Measurements from ENCODE around the gene ABHD2. TPM values are rescaled to one million over a fixed set of nuclear protein-coding genes. Genes with fewer than 3 reads are reported as not detected.
"Not testable (repeated sequence)": the region's sequence is repeated elsewhere in the genome, so short reads cannot be mapped to it uniquely, and the experiment has no call there.

Gene ABHD2
- 10 to 100 TPM; 48.9 to 72.6 (median 64.1) TPM for total RNA-seq

GRCh38 chr15:89087830-89088604 lies at the start of gene ABHD2:
ABHD2 (plus strand) TSS chr15:89088456; CDS start chr15:89116328, 27,872 bp downstream.
- H3K27me3 Mint-ChIP-seq (ENCODE audit: low read depth), result no peaks in the 10 kb centered on the region
- H3K36me3 Mint-ChIP-seq (ENCODE audit: insufficient read depth), result peaks cover 3% of the 10 kb centered on the region
- peak; percentile 96 for DNase-seq
- H3K4me3 Mint-ChIP-seq, result no peak within 1 kb of the TSS
- no peaks in the 10 kb centered on the region for H3K9me3 Mint-ChIP-seq
- peaks cover 34% of the 10 kb centered on the region for H3K4me1 Mint-ChIP-seq (ENCODE audit: low read depth)
- peak; percentile 95 to 97 for ATAC-seq

GRCh38 chr15:89039142-89039541 lies 49.1 kb upstream of the ABHD2 start:
- Mint-ChIP-seq H3K4me1 (ENCODE audit: low read depth) (no peaks in the 10 kb centered on the region), H3K9me3 (no peaks in the 10 kb centered on the region), H3K36me3 (ENCODE audit: insufficient read depth) (no peaks in the 10 kb centered on the region), H3K27me3 (ENCODE audit: low read depth) (peaks cover 24% of the 10 kb centered on the region), H3K4me3 (no peak overlapping the region)
- ATAC-seq, result no peak
- DNase-seq, result no peak

GRCh38 chr15:89041507-89041906 lies 46.7 kb upstream of the ABHD2 start:
- ATAC-seq (no peak), DNase-seq (no peak)
- Mint-ChIP-seq H3K9me3 (no peaks in the 10 kb centered on the region), H3K36me3 (ENCODE audit: insufficient read depth) (no peaks in the 10 kb centered on the region), H3K27me3 (ENCODE audit: low read depth) (peaks cover 15% of the 10 kb centered on the region), H3K4me3 (no peak overlapping the region), H3K4me1 (ENCODE audit: low read depth) (no peaks in the 10 kb centered on the region)

DNA sequence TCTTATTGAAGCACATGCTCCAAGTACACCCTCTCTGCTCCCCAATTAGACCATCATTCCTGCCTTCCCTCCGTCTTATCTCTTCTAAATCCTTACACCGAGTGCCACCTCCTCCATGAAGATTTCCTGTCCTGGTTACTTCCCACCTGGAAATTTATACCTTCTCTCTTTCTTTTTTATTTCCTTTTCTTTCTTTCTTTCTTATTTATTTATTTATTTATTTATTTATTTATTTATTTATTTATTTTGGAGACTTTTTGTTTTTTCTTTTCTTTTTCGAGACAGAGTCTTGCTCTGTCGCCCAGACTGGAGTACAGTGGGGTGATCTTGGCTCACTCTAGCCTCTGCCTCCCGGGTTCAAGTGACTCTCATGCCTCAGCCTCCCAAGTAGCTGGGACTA lies 45.9 kb upstream of the ABHD2 start:
- DNase-seq (no peak), ATAC-seq (no peak)
- Mint-ChIP-seq H3K4me1 (ENCODE audit: low read depth) (no peaks in the 10 kb centered on the region), H3K9me3 (no peaks in the 10 kb centered on the region), H3K36me3 (ENCODE audit: insufficient read depth) (no peaks in the 10 kb centered on the region), H3K4me3 (no peak overlapping the region), H3K27me3 (ENCODE audit: low read depth) (peaks cover 15% of the 10 kb centered on the region)

GRCh38 chr15:89043031-89044002 lies 44.9 kb upstream of the ABHD2 start:
- ATAC-seq (no peak), DNase-seq (no peak)
- Mint-ChIP-seq H3K36me3 (ENCODE audit: insufficient read depth) (no peaks in the 10 kb centered on the region), H3K4me1 (ENCODE audit: low read depth) (no peaks in the 10 kb centered on the region), H3K9me3 (no peaks in the 10 kb centered on the region), H3K27me3 (ENCODE audit: low read depth) (peaks cover 8% of the 10 kb centered on the region), H3K4me3 (no peak overlapping the region)

GRCh38 chr15:89049016-89049666 lies 39.1 kb upstream of the ABHD2 start:
- H3K4me3 Mint-ChIP-seq, result peak overlapping the region; percentile 8

DNA sequence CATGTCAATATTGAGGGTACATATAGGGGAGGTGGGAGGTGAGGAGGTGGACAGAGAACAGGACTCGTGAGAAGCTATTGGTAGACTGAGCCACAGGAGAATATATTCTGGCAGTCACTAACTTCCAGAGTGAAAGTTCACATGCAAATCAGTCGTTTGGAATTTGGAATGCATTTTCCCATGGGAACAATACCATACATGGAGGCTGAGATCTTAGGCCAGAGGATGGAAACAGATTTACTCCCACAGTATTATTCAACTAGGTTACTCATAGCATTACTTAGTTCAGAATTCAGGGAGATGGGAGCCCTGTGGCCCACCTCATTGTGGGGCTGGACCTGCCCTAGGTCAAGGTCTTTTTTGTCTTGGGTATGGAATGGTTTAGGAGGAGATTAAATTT lies 36.4 kb upstream of the ABHD2 start:
- Mint-ChIP-seq H3K27me3 (ENCODE audit: low read depth) (no peaks in the 10 kb centered on the region), H3K4me3 (no peak overlapping the region), H3K9me3 (peaks cover 3% of the 10 kb centered on the region), H3K4me1 (ENCODE audit: low read depth) (peaks cover 22% of the 10 kb centered on the region), H3K36me3 (ENCODE audit: insufficient read depth) (no peaks in the 10 kb centered on the region)
- DNase-seq (no peak), ATAC-seq (no peak)

More at GRCh38 chr15:89049016-89049666, 39.1 kb upstream of the ABHD2 start:
- H3K27me3 Mint-ChIP-seq (ENCODE audit: low read depth); H3K36me3 Mint-ChIP-seq (ENCODE audit: insufficient read depth); H3K9me3 Mint-ChIP-seq; DNase-seq; ATAC-seq: not testable (repeated sequence)
- peaks cover 22% of the 10 kb centered on the region for H3K4me1 Mint-ChIP-seq (ENCODE audit: low read depth)

DNA sequence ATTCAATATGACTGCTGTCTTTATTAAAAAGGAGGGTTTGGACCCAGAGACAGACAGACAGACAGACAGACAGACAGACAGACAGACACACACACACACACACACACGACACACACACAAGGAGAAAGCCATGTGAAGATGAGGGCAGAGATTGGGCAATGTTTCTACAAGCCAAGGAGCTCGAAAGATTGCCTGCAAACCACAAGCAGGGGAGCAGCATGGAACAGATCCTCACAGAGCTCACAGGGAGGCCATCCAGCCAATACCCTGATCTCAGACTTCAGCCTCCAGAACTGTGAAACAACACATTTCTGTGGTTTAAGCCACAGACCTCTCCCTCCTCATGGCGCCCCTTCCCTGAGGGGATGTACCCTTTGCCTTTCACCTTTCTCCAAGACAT lies 35.8 kb upstream of the ABHD2 start:
- no peak for ATAC-seq
- H3K4me1 Mint-ChIP-seq (ENCODE audit: low read depth), result peaks cover 25% of the 10 kb centered on the region
- H3K9me3 Mint-ChIP-seq, result peaks cover 3% of the 10 kb centered on the region
- H3K27me3 Mint-ChIP-seq (ENCODE audit: low read depth), result no peaks in the 10 kb centered on the region
- no peak for DNase-seq
- H3K4me3 Mint-ChIP-seq, result no peak overlapping the region
- no peaks in the 10 kb centered on the region for H3K36me3 Mint-ChIP-seq (ENCODE audit: insufficient read depth)

DNA sequence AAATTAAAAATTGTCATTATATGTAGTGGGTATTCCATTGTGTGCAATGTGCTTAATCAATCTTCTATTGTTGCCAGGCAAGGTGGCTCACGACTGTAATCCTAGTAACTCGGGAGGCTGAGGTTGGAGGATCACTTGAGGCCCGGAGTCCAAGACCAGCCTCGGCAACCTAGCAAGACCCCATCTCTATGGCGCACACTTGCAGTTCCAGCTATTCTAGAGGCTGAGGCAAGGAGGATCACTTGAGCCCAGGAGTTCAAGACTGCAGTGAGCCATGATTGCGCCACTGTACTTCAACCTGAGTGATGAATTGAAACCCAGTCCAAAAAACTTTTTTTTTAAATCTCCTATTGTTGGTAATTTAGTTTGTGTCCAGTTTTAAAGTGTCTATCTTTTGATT lies 33.4 kb upstream of the ABHD2 start:
- peaks cover 3% of the 10 kb centered on the region for H3K9me3 Mint-ChIP-seq
- H3K36me3 Mint-ChIP-seq (ENCODE audit: insufficient read depth), result no peaks in the 10 kb centered on the region
- no peak for DNase-seq
- peaks cover 15% of the 10 kb centered on the region for H3K4me1 Mint-ChIP-seq (ENCODE audit: low read depth)
- H3K4me3 Mint-ChIP-seq, result no peak overlapping the region
- no peaks in the 10 kb centered on the region for H3K27me3 Mint-ChIP-seq (ENCODE audit: low read depth)
- no peak for ATAC-seq

DNA sequence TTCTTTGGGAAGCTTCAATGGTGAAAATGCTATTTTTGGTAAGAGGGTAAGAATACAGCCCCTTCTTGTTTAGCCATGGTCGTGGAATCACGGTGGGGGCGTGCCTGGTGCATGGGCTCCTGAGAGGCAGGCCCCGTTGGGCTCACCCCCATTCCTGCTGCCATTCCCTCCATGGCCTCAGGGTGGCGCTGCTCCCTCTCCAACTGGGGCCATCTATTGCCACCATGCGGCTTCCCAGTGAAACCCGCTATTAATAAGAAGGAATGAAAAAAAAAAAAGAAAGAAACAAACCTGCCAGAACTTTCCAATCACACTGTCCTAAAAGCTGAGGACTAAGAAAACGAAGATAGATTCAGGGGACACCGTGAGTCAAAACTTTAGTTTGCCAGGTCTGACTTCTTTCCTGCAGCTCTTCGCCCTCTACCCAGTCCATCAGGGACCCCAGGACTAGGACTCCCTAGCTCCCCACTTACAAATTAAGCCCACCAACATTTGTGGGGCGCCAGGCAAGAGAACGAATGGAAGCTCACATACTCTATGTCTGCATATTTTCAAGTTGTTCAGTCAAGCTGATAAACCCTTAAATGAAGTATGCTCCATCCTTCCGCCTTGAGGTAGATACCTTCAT lies 30.6 kb upstream of the ABHD2 start:
- no peaks in the 10 kb centered on the region for H3K36me3 Mint-ChIP-seq (ENCODE audit: insufficient read depth)
- H3K4me3 Mint-ChIP-seq, result no peak overlapping the region
- H3K27me3 Mint-ChIP-seq (ENCODE audit: low read depth), result no peaks in the 10 kb centered on the region
- ATAC-seq (peak; percentile 90 to 97), DNase-seq (peak; percentile 84)
- peaks cover 5% of the 10 kb centered on the region for H3K4me1 Mint-ChIP-seq (ENCODE audit: low read depth)
- H3K9me3 Mint-ChIP-seq, result no peaks in the 10 kb centered on the region

GRCh38 chr15:89058376-89058775 lies 29.9 kb upstream of the ABHD2 start:
- H3K27me3 Mint-ChIP-seq (ENCODE audit: low read depth), result no peaks in the 10 kb centered on the region
- DNase-seq, result no peak
- H3K36me3 Mint-ChIP-seq (ENCODE audit: insufficient read depth), result no peaks in the 10 kb centered on the region
- H3K4me1 Mint-ChIP-seq (ENCODE audit: low read depth), result peaks cover 5% of the 10 kb centered on the region
- no peak overlapping the region for H3K4me3 Mint-ChIP-seq
- H3K9me3 Mint-ChIP-seq, result no peaks in the 10 kb centered on the region
- no peak for ATAC-seq

DNA sequence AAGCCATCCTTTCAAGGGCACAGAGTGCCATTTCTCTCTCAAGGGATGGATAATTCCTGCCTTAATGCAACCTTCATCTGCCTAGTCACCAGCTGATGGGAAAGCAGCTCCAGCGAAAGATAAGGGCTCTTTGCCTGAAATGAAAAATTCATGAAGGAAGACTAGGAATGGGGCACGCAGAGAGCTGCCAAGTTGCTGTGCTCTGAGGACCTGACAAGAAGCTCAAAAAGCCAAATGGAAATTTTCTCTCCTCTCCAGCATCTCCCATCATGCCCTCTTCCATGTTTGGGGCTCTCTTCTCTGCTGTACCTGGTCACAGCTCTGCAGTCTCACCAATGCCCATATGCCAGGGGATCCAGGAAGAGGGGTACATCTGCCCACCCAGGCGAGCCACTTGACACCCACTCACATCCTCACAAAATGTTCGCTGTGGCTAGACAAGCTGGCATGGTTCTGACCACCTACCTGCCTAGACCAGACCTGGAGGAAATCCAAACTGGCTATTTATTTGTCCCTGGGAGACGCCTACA lies 29.3 kb upstream of the ABHD2 start:
- Mint-ChIP-seq H3K4me3 (no peak overlapping the region), H3K9me3 (no peaks in the 10 kb centered on the region), H3K27me3 (ENCODE audit: low read depth) (no peaks in the 10 kb centered on the region), H3K36me3 (ENCODE audit: insufficient read depth) (no peaks in the 10 kb centered on the region), H3K4me1 (ENCODE audit: low read depth) (peaks cover 5% of the 10 kb centered on the region)
- DNase-seq, result no peak
- ATAC-seq, result no peak

- peaks cover 11% of the 10 kb centered on the region for H3K4me1 Mint-ChIP-seq (ENCODE audit: low read depth)
- ATAC-seq, result no peak
- H3K9me3 Mint-ChIP-seq, result peaks cover 19% of the 10 kb centered on the region
- H3K27me3 Mint-ChIP-seq (ENCODE audit: low read depth), result no peaks in the 10 kb centered on the region
- no peak overlapping the region for H3K4me3 Mint-ChIP-seq
- no peak for DNase-seq
- peaks cover 2% of the 10 kb centered on the region for H3K36me3 Mint-ChIP-seq (ENCODE audit: insufficient read depth)
Measured at GRCh38 chr15:89066280-89066679, 22.0 kb upstream of the ABHD2 start.

DNA sequence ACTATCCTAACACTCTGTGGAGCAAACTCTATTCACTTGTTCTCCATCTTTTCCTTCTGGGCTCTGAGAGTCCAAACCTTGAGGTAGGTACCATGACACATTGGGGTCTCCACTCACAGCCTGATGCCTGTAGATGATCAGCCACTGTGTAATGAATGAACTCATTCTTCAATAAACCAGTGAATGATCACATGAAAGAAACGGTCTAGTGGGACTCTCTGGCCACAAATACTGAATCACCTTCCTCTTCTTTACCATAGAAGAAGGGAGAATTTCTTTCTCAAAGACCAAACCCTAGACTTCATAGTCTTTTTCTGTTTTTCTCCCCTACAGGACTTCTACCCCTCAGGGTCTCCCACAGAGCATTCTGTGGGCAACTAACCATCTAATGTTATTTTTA lies 20.5 kb upstream of the ABHD2 start:
- no peak overlapping the region for H3K4me3 Mint-ChIP-seq
- ATAC-seq, result peak; percentile 53 to 64
- peaks cover 2% of the 10 kb centered on the region for H3K27me3 Mint-ChIP-seq (ENCODE audit: low read depth)
- peaks cover 11% of the 10 kb centered on the region for H3K4me1 Mint-ChIP-seq (ENCODE audit: low read depth)
- no peak for DNase-seq
- peaks cover 2% of the 10 kb centered on the region for H3K36me3 Mint-ChIP-seq (ENCODE audit: insufficient read depth)
- peaks cover 19% of the 10 kb centered on the region for H3K9me3 Mint-ChIP-seq
